GM23338 (cell line): ENCODE measurements around the gene ASAP2.

ENCODE experiments used
- CREB1 ChIP-seq: fragments of 250-450 bp; sonication (Bioruptor Pico); IDR thresholded peaks from 2 replicates; pipeline ENCODE4 v1.5.0; 2020; ENCODE audit warnings: low read depth, mild to moderate bottlenecking, moderate library complexity
- EZH2 ChIP-seq: fragments of 200-600 bp; sonication (generic); IDR thresholded peaks from one replicate; pipeline ENCODE4 v1.8.0; 2017; ENCODE audit warnings: antibody characterized with exemption, mild to moderate bottlenecking, low read depth; ENCODE audit not compliant: unreplicated experiment
- JUNB ChIP-seq: IDR thresholded peaks from one replicate; pipeline ENCODE4 v1.6.1; 2016; ENCODE audit warnings: antibody characterized with exemption; ENCODE audit not compliant: unreplicated experiment
- POLR2AphosphoS5 ChIP-seq: IDR thresholded peaks from 2 replicates; pipeline ENCODE4 v1.6.1; 2016; ENCODE audit warnings: antibody characterized with exemption, low read depth
- ZNF114 ChIP-seq: fragments of 250-450 bp; sonication (Bioruptor Pico); IDR thresholded peaks from 2 replicates; pipeline ENCODE4 v1.5.0; 2020; ENCODE audit warnings: mild to moderate bottlenecking, moderate library complexity
- TF ChIP-seq, protein P1 (sequence below), 2 experiments: fragments of 200-600 bp in 1 of 2; sonication (generic) in 1 of 2; conservative IDR thresholded peaks; 2 replicates each; pipeline versions ENCODE4 v1.5.1 to v1.6.1; 2016 to 2017; ENCODE audit warnings: antibody characterized with exemption in 2 of 2, low read depth in 2 of 2, mild to moderate bottlenecking in 2 of 2, moderate library complexity in 1 of 2

DNA sequence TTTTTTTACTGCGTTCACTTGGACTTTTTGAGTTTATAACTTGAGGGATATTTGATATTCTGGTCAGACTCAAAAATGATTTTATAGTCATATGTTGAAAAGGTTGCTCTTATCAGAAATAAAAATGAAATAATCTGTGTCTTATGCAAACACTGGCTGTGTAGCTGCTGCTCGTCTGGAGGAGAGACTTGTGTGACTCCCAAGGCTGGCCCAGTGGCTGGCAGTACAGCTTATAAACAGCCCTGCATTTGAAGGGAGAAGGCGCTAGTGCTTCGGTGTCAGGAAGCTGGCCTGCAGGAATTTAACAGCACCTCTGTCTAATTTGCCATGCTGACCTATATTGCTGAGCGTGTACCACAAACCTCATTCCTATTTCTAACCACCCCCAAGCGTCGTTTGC, 74.5 kb downstream of the ASAP2 start:
- TF ChIP-seq EZH2 (no peak), CREB1 (CRISPR knock-in tag) (no peak), POLR2AphosphoS5 (no peak), JUNB (no peak), ZNF114 (CRISPR knock-in tag) (no peak)
- TF ChIP-seq, protein P1, sequence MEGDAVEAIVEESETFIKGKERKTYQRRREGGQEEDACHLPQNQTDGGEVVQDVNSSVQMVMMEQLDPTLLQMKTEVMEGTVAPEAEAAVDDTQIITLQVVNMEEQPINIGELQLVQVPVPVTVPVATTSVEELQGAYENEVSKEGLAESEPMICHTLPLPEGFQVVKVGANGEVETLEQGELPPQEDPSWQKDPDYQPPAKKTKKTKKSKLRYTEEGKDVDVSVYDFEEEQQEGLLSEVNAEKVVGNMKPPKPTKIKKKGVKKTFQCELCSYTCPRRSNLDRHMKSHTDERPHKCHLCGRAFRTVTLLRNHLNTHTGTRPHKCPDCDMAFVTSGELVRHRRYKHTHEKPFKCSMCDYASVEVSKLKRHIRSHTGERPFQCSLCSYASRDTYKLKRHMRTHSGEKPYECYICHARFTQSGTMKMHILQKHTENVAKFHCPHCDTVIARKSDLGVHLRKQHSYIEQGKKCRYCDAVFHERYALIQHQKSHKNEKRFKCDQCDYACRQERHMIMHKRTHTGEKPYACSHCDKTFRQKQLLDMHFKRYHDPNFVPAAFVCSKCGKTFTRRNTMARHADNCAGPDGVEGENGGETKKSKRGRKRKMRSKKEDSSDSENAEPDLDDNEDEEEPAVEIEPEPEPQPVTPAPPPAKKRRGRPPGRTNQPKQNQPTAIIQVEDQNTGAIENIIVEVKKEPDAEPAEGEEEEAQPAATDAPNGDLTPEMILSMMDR (conservative IDR thresholded peaks at IDR 0.05; ENCODE audit: low read depth in 2 of 2) = no peak
